ENCODE data around the gene RAPGEF6. TPM values are rescaled to one million over a fixed set of nuclear protein-coding genes. Genes with fewer than 3 reads are reported as not detected.

Gene RAPGEF6
- total and polyA plus RNA-seq, 9 of the 15 experiments (the other 6 are each of a cell fraction or from before 2014, with no cell fraction given): 2.7 to 23.4 (median 12.7) TPM

- 0 out of 3 replicates have a peak overlapping the region, but pooled peaks have one; percentile 2 for H3K27ac ChIP-seq (ENCODE audit: extremely low read depth, low read depth, low read length)
- H3K4me2 ChIP-seq (ENCODE audit: insufficient read depth, low read length): peak overlapping the region; percentile 40; the same call in 1 of the 2 replicates
- no peak overlapping the region for H2AFZ ChIP-seq (ENCODE audit: low read depth, low read length)
- H3K9me1 ChIP-seq (ENCODE audit: control insufficient read depth, insufficient read depth, low read length): peaks cover 4% of the 10 kb centered on the region
- H4K20me1 ChIP-seq (replicated peaks; ENCODE audit: control insufficient read depth, insufficient read depth, low read length): peaks cover 20% of the 10 kb centered on the region
- peak overlapping the region in 1 of 2 experiments; percentile 7; a peak in 1 of 4 replicates for H3K9ac ChIP-seq (ENCODE audit: insufficient read depth in 1 of 2, low read depth in 2 of 2, low read length in 2 of 2)
- no TSS peak for BruUV-seq (replicated peaks)
- H3K9me3 ChIP-seq (replicated peaks; ENCODE audit: control insufficient read depth, insufficient read depth, low read depth, low read length): no peaks in the 10 kb centered on the region
- POLR2A ChIA-PET: interaction anchor here (0.6 to 1.2 kb wide), 5 partner anchors 10 to 427 kb away, joined by 3 to 5 read pairs (median 3); no protein-coding TSS in a partner anchor
- peaks cover 97% of the 10 kb centered on the region for H3K79me2 ChIP-seq (ENCODE audit: control insufficient read depth, insufficient read depth, low read length)
- no peak overlapping the region for H3K4me3 ChIP-seq
- in situ Hi-C loops (cut with MboI) (no loop called here), intact Hi-C loops (cut with micrococcal nuclease) (no loop called here)
- DNase-seq (ENCODE audit: extremely low read depth in 1 of 4, low spot score in 3 of 4) (peak in 2 of 4 experiments; percentile 44 to 54), FAIRE-seq (peak; percentile 15), ATAC-seq (no peak)
- H3K36me3 ChIP-seq (ENCODE audit: control insufficient read depth, insufficient read depth, low read length): peaks cover 15% of the 10 kb centered on the region
- peaks cover 22 to 35% of the 10 kb centered on the region in 2 experiments; a peak in 4 of 5 replicates for H3K4me1 ChIP-seq (replicated peaks in 1 of 2; ENCODE audit: control insufficient read depth in 2 of 2, insufficient read depth in 2 of 2, low read length in 2 of 2)
- no peaks in the 10 kb centered on the region for H3K27me3 ChIP-seq (ENCODE audit: control insufficient read depth in 2 of 2, insufficient read depth in 2 of 2, low read length in 2 of 2)
- WGBS (ENCODE audit: insufficient coverage, low coverage, missing lambda C conversion rate): 19% methylated on average over 4 of the region's 4 CpGs
- CTCF ChIA-PET (ENCODE audit: low intra/inter-chr PET ratio): no interaction called here
- no peak for TF ChIP-seq ZNF12 (CRISPR knock-in tag; IDR thresholded peaks at IDR 0.05)
- no peak for TF ChIP-seq ASH1L (IDR thresholded peaks at IDR 0.05; ENCODE audit: borderline replicate concordance, low read depth, partially characterized antibody)
- TF ChIP-seq CCNT2 (IDR thresholded peaks at IDR 0.05; ENCODE audit: borderline replicate concordance, extremely low read depth, insufficient read length, low read depth, low read length): peak; percentile 14
- no peak for TF ChIP-seq KDM2B (CRISPR knock-in tag; IDR thresholded peaks at IDR 0.05)
- TF ChIP-seq PHTF2 (CRISPR knock-in tag; IDR thresholded peaks at IDR 0.05): no peak
- no peak for TF ChIP-seq ZNF436 (CRISPR knock-in tag; IDR thresholded peaks at IDR 0.05)
- TF ChIP-seq POLR2AphosphoS5 (IDR thresholded peaks at IDR 0.05; ENCODE audit: control insufficient read depth, insufficient read depth, low read depth, low read length): peak; percentile 80
- TF ChIP-seq KAT2B (IDR thresholded peaks at IDR 0.05; ENCODE audit: low read depth, low read length): no peak
- no peak for TF ChIP-seq SUPT5H (IDR thresholded peaks at IDR 0.05)
- TF ChIP-seq MNT (conservative IDR thresholded peaks at IDR 0.05): no peak
- no peak for TF ChIP-seq BRF2 (IDR thresholded peaks at IDR 0.05; ENCODE audit: borderline replicate concordance, insufficient read depth, insufficient read length)
- TF ChIP-seq SMARCE1 (IDR thresholded peaks at IDR 0.05): no peak
- TF ChIP-seq POU5F1 (IDR thresholded peaks at IDR 0.05; ENCODE audit: borderline replicate concordance, low read depth, low read length, partially characterized antibody): no peak
- no peak for TF ChIP-seq ZFP30 (CRISPR knock-in tag; IDR thresholded peaks at IDR 0.05; ENCODE audit: borderline replicate concordance)
- no peak for TF ChIP-seq THRB (CRISPR knock-in tag; conservative IDR thresholded peaks at IDR 0.05)
- TF ChIP-seq KLF16 (IDR thresholded peaks at IDR 0.05): peak; percentile 40; the same call in 1 of the 2 replicates
Measured at GRCh38 chr5:131630208-131630962, 4.6 kb downstream of the RAPGEF6 start.

All from K562 (cell line).